ENCODE results near the gene FBXL16.

Gene FBXL16

DNA sequence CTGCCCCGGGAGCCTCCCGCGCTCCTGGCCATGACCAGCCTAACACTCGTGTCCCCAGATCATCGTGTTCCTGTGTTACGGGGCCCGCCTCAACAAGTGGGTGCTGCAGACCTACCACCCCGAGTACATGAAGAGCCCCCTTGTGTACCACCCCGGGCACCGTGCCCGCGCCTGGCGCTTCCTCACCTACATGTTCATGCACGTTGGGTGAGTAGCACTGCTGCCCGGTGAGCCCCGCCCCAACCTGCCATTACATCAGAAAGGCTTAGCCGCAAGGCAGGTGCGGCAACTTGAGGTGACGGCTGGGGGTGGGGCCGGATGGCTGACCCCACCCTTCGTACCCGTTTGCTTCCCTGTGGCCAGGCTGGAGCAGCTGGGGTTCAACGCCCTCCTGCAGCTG lies 28.7 kb downstream of the FBXL16 start:
- DNase-seq (ENCODE audit: low read depth), result no peak

DNA sequence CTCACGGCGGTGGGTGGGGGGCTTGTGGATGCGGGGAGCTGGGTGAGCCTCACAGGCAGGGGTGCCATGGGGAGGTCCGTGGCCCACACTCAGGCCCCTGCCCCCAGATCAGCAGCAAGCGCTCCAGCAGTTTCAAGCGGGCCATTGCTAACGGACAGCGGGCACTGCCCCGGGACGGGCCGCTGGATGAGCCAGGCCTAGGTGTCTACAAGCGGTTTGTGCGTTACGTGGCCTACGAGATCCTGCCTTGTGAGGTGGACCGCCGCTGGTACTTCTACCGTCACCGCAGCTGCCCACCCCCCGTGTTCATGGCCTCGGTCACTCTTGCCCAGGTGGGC lies 29.1 kb downstream of the FBXL16 start:
- no peak for DNase-seq (ENCODE audit: low read depth)

DNA sequence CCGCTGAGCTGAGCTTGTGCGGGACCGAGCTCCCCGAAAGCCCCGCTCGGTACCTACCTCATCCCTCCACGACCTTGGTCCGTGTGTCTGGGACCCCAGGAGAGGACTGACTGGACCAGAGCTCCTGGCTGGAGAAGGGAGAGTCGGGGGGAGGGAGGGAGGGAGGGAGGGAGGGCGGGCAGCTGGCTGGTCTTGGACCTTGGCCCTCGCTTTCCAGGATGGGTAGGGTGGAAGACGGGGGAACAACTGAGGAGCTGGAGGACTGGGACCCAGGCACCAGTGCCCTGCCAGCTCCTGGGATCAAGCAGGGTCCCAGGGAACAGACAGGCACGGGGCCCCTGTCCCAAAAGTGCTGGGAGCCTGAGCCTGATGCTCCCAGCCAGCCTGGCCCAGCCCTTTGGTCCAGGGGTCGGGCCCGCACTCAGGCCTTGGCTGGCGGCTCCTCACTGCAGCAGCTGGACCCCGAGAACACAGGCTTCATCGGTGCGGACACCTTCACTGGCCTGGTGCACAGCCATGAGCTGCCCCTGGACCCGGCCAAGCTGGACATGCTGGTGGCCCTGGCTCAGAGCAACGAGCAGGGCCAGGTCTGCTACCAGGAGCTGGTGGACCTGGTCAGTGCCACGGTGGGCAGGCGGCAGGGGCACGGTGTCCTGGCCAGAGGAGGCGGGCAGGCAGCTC lies 29.6 kb downstream of the FBXL16 start:
- no peak for DNase-seq (ENCODE audit: low read depth)

GRCh38 chr16:674968-675883 lies 30.4 kb downstream of the FBXL16 start, which contains the start of gene RHBDL1:
Gene RHBDL1, plus strand, starts transcription at chr16:675671. Its CDS starts 120 bp downstream, at chr16:675791.
- DNase-seq (ENCODE audit: low read depth), result no peak

DNA sequence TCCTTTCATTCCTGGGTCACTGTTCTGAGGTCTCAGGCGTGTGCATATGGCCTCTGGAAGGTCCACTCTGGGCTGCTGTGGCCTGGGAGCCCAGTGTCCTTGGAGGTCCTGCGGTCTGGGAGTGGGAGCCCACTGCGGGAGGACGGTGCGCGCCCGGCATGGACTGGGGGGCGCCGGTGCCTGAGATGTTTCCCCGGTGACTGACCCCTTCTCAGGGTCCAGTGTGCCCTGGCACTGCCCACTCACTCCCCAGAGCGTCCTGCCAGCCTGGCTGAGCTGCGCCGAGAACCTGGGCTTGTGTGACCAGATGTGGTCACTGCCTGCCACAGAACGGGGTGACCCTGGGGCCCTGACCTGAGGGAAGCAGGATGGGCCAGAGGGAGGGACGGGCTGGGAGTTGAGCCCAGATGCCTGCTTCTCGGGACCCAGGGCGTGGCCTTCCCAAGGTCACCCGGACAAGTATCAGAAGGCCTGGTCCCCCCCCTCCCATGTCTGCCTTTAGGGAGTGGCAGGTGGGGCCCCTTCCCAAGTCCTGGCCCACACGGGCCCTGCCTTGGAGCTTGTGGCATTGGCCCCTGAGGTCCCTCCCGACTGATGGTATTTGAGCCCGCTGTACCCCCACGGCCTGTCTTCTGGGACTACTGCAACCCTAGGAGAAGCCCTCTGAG lies 31.3 kb downstream of the FBXL16 start:
- no peak for DNase-seq (ENCODE audit: low read depth)

GRCh38 chr16:673399-673991 lies 32.1 kb downstream of the FBXL16 start:
- DNase-seq (ENCODE audit: low read depth), result no peak

GRCh38 chr16:672851-673250 lies 32.8 kb downstream of the FBXL16 start:
- DNase-seq (ENCODE audit: low read depth), result no peak

DNA sequence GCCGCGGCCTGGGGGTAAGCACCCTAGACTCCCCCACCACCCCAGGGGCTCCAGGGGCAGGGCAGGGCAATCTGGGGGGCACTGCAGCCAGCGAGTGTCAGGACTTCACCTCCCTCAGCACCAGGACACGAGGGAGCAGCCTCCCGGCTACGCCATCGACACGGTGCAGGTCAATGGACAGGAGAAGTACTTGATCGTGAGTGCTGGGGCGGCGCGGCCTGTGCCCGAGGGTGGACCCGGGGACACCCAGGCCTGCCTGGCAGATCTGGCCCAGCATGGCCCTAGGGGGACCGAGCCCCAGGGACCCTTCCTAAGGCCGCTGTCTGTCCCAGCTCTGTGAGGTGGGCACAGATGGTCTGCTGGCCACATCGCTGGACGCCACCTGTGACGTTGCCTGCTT lies 33.2 kb downstream of the FBXL16 start:
- DNase-seq (ENCODE audit: low read depth), result no peak

DNA sequence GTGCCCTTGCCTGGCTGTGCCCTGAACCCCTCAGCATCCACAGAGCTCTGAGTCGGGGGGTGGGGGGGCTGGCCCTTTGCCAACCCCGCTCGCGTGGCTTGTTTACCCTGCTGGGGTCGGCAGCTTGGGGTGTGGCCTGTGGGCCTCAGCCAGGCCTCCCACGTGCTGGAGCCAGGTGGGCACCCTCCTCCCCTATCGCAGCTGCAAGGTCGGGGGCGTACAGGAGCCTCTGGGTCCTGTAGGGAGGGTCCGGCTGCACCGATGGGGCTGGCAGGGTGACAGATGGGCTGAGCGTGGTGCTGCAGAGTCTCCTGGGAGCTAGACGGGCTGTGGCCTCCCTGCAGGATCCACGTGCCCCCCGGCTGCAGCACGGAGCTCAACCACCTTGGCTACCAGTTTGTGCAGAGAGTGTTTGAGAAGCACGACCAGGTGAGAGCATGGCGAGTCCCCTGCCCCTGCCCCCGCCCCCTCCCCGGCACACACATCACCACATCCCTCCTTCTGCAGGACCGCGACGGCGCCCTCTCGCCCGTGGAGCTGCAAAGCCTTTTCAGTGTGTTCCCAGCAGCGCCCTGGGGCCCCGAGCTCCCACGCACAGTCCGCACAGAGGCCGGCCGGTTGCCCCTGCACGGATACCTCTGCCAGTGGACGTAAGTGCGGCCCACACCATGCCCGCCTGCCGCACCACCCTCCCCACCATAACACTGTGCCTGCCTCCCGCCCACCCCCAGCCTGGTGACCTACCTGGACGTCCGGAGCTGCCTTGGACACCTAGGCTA lies 34.1 kb downstream of the FBXL16 start:
- no peak for DNase-seq (ENCODE audit: low read depth)

DNA sequence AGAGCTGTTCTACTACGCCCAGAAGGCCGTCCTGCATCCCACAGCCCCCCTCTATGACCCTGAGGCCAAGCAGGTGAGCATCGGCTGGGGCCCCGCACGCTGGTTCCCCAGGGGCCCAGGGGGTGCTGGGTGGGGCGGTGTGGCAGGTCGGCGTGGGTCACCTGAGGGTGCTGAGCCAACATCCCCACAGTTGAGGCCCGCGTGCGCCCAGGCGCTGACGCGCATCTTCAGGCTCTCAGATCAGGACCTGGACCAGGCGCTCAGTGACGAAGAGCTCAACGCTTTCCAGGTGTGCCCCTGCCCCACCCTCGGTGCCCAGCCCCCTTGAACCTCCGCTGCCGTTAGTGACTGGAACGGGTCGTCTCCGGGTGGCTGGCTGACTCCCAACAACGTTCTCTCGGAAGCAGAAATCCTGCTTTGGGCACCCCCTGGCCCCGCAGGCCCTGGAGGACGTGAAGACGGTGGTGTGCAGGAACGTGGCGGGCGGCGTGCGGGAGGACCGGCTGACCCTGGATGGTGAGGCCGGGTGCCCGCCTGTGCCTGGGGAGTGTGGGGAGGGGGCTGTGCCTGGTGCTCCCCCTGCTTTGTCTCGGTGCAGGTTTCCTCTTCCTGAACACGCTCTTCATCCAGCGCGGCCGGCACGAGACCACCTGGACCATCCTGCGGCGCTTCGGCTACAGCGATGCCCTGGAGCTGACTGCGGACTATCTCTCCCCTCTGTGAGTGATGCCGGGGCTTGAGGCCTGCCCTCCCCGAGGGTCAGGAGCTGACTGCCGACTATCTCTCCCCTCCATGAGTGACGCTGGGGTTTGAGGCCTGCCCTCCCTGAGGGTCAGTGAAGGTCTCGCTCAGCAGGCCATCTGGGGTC lies 34.9 kb downstream of the FBXL16 start:
- DNase-seq (ENCODE audit: low read depth), result no peak

GRCh38 chr16:669666-670065 lies 35.9 kb downstream of the FBXL16 start:
- no peak for DNase-seq (ENCODE audit: low read depth)

DNA sequence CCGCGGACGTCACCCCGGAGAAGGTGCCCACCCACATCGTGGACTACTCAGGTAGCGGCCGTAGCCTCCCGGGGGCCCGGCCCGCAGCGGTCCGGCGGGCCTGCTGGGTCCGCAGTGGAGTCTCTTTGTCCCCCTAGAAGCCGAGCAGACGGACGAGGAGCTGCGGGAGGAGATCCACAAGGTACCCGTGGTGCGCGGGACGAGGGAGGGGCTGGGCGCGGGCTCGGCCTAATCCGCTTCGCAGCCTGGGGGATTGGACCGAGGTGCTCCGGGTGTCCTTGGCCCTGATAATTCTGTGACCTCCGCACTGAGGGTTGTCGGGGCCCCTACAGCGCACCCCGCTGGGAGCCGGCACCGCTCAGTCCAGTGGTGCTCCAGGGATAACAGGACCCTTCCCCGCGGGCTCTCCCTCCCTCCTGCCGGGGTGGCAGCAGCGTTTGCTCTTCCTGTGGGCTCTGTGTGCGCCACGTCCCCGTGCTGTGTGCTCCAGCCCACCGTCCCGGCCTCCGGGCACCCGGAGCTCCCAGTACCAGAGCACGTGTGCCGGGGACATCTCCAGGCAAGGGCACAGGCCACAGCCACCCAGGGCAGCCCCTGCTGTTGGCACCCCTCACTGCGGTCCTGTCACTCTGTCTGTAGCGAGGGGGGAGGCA lies 37.0 kb downstream of the FBXL16 start:
- no peak for DNase-seq (ENCODE audit: low read depth)

- no peak for DNase-seq (ENCODE audit: low read depth)
These were observed 37.7 kb downstream of the FBXL16 start, which contains the start of gene RHOT2 for GRCh38 chr16:667780-668518. Gene RHOT2, plus strand, starts transcription at chr16:668132. Its CDS starts 68 bp downstream, at chr16:668200.

GRCh38 chr16:667113-667779 lies 38.4 kb downstream of the FBXL16 start:
- no peak for DNase-seq (ENCODE audit: low read depth)

GRCh38 chr16:666572-666971 lies 39.0 kb downstream of the FBXL16 start:
- no peak for DNase-seq (ENCODE audit: low read depth)

DNA sequence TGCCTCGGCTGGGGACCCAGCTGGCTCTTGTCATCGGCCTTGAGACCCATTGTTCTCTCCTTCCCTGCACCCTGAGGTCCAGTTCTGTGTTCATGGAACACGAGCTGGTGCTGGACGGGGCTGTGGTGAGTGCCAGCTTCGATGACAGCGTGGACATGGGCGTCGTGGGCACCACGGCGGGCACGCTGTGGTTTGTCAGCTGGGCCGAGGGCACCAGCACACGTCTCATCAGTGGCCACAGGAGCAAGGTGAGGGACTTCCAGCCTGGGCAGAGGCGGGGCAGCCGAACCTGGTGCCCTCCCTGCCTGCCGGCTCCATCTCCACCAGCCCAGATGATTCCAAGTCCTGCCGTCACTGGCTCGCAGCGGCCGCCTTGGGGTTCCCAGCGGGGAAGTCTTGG lies 43.0 kb downstream of the FBXL16 start:
- DNase-seq (ENCODE audit: low read depth), result no peak

- DNase-seq (ENCODE audit: low read depth), result no peak
These were observed 43.5 kb downstream of the FBXL16 start for GRCh38 chr16:662095-662494.

GRCh38 chr16:661184-661821 lies 44.3 kb downstream of the FBXL16 start:
- no peak for DNase-seq (ENCODE audit: low read depth)
